Measurements from ENCODE around the gene ZNF438.

DNA sequence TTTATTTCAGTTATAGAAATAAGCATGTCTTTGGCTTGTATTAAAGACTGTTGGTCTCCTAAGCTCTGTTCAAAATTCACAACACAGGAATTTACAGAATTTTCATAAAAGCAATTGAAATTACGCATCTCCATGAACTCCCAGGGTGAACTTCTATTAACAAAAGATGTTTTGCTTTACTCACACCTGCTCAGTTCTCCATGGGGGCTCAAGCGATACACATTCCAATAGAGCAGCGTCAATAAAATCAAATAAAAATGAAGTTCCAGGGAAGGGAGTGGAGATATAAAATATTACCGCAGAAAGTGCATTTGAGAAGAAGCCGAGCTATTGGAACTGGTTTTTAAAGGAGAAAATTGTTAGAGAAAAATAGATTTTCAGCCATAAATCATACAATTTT is 41.5 kb upstream of the ZNF438 start:
- TF ChIP-seq, protein P1, sequence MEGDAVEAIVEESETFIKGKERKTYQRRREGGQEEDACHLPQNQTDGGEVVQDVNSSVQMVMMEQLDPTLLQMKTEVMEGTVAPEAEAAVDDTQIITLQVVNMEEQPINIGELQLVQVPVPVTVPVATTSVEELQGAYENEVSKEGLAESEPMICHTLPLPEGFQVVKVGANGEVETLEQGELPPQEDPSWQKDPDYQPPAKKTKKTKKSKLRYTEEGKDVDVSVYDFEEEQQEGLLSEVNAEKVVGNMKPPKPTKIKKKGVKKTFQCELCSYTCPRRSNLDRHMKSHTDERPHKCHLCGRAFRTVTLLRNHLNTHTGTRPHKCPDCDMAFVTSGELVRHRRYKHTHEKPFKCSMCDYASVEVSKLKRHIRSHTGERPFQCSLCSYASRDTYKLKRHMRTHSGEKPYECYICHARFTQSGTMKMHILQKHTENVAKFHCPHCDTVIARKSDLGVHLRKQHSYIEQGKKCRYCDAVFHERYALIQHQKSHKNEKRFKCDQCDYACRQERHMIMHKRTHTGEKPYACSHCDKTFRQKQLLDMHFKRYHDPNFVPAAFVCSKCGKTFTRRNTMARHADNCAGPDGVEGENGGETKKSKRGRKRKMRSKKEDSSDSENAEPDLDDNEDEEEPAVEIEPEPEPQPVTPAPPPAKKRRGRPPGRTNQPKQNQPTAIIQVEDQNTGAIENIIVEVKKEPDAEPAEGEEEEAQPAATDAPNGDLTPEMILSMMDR (IDR thresholded peaks at IDR 0.05) = no peak
- no peak for TF ChIP-seq POLR2AphosphoS5 (IDR thresholded peaks at IDR 0.05)
- no peak for TF ChIP-seq POLR2A (IDR thresholded peaks at IDR 0.05)

Data from prostate gland (tissue), 2 donors.